ENCODE data around the gene SLC16A10. TPM values are rescaled to one million over a fixed set of nuclear protein-coding genes. Genes with fewer than 3 reads are reported as not detected.

The SLC16A10 gene
- total and polyA plus RNA-seq, 2 of the 8 experiments (the other 6 are each of a cell fraction or from before 2014, with no cell fraction given): 18.6 to 23.2 TPM

GRCh38 chr6:111087871-111088667 lies 766 bp downstream of the SLC16A10 start:
- Histone ChIP-seq H3K27ac (ENCODE audit: low read depth, low read length) (no peak overlapping the region), H2BK15ac (ENCODE audit: low read length) (no peak overlapping the region), H3K79me1 (ENCODE audit: low read depth, low read length) (no peaks in the 10 kb centered on the region), H3K79me2 (ENCODE audit: control insufficient read depth in 1 of 2, insufficient read depth in 2 of 2, low read length in 2 of 2) (peaks cover 0 to 19% of the 10 kb centered on the region in 2 experiments; a peak in 1 of 4 replicates), H3K14ac (ENCODE audit: insufficient read length) (no peak overlapping the region), H2BK5ac (ENCODE audit: low read depth, low read length) (no peak overlapping the region), H3K18ac (ENCODE audit: extremely low read depth, low read length) (no peak overlapping the region), H3K23ac (ENCODE audit: insufficient read length) (no peak overlapping the region), H3K9me3 (ENCODE audit: insufficient read depth in 2 of 2, low read depth in 1 of 2, low read length in 1 of 2) (no peaks in the 10 kb centered on the region), H3K23me2 (ENCODE audit: low read depth, low read length) (peaks cover 11% of the 10 kb centered on the region; the same call in 1 of the 2 replicates), H4K20me1 (replicated peaks in 1 of 2; ENCODE audit: control insufficient read depth in 1 of 2, insufficient read depth in 2 of 2, low read length in 2 of 2) (no peaks in the 10 kb centered on the region), H4K8ac (ENCODE audit: extremely low read depth, insufficient read depth, low read length) (peak overlapping the region; percentile 53; the same call in 1 of the 2 replicates), H4K91ac (replicated peaks; ENCODE audit: insufficient read length, low read length) (no peak overlapping the region), H4K5ac (ENCODE audit: insufficient read length, low read depth, low read length) (no peak overlapping the region), H3K36me3 (ENCODE audit: control insufficient read depth in 2 of 4, insufficient read depth in 4 of 4, low read length in 3 of 4) (no peaks in the 10 kb centered on the region), H3K9ac (replicated peaks in 1 of 4; ENCODE audit: extremely low read depth in 1 of 4, low read depth in 3 of 4, low read length in 3 of 4) (peak overlapping the region in 2 of 4 experiments; percentile 42 to 47; a peak in 4 of 7 replicates), H3K4me2 (ENCODE audit: insufficient read depth in 1 of 2, low read depth in 2 of 2, low read length in 2 of 2) (peak overlapping the region; percentile 93 to 99), H2BK20ac (ENCODE audit: low read length) (no peak overlapping the region), H3K27me3 (replicated peaks in 1 of 4; ENCODE audit: control insufficient read depth in 3 of 4, extremely low read depth in 1 of 4, insufficient read depth in 3 of 4, low read length in 3 of 4) (peaks cover 0 to 13% (median 5%) of the 10 kb centered on the region in 4 experiments; a peak in 6 of 7 replicates), H2AFZ (ENCODE audit: low read length) (0 out of 2 replicates have a peak overlapping the region, but pooled peaks have one; percentile 20), H2BK120ac (replicated peaks; ENCODE audit: low read depth, low read length) (no peak overlapping the region), H2BK12ac (ENCODE audit: low read depth, low read length) (no peak overlapping the region), H3K4me3 (ENCODE audit: extremely low read depth in 1 of 4, insufficient read depth in 2 of 4, low read depth in 3 of 4, low read length in 4 of 4) (peak overlapping the region; percentile 77 to 94 (median 84)), H3K4ac (replicated peaks; ENCODE audit: insufficient read length, low read depth, low read length) (no peak overlapping the region), H3K4me1 (replicated peaks in 1 of 4; ENCODE audit: control insufficient read depth in 3 of 4, insufficient read depth in 4 of 4, low read length in 3 of 4) (peaks cover 2 to 17% (median 10%) of the 10 kb centered on the region in 4 experiments; a peak in 4 of 7 replicates), H2AK5ac (ENCODE audit: low read depth, low read length) (no peak overlapping the region), H3K56ac (replicated peaks; ENCODE audit: insufficient read length, low read depth, low read length) (no peak overlapping the region)
- POLR2A ChIA-PET (ENCODE audit: partially characterized antibody): interaction anchor here (0.7 to 1.7 kb wide), 5 partner anchors 9 to 213 kb away, joined by 3 to 7 read pairs (median 3); partner anchors contain the start of gene AMD1
- FAIRE-seq (no peak), DNase-seq (ENCODE audit: low read depth in 1 of 2, low spot score in 2 of 2) (peak in 1 of 2 experiments; percentile 70)
- CTCF ChIA-PET (ENCODE audit: partially characterized antibody): interaction anchor here (0.9 to 1.1 kb wide), 2 partner anchors 169 to 171 kb away, joined by 3 to 4 read pairs; a partner anchor contains a TSS
- 2% methylated on average over 38 of the region's 54 CpGs; no CpG with 5 or more reads in 1 of the 2 experiments for WGBS, 2 experiments (ENCODE audit: extremely low coverage in 1 of 2, insufficient coverage in 1 of 2, insufficient read length in 1 of 2, insufficient replicate concordance in 2 of 2, low coverage in 1 of 2, low lambda C conversion rate in 2 of 2, missing lambda C conversion rate in 1 of 2)
- TF ChIP-seq EZH2 (IDR thresholded peaks at IDR 0.05; ENCODE audit: low read depth, low read length, severe bottlenecking) (peak; percentile 31), SIN3A (conservative IDR thresholded peaks at IDR 0.05 in 1 of 2, IDR thresholded peaks at IDR 0.05 in 1 of 2; ENCODE audit: low read depth in 1 of 2, low read length in 2 of 2) (0 out of 4 replicates have a peak, but pooled peaks of 1 of the 2 experiments have one; percentile 20), POU5F1 (IDR thresholded peaks at IDR 0.05; ENCODE audit: low read depth, low read length) (no peak), SRF (IDR thresholded peaks at IDR 0.05; ENCODE audit: low read depth, low read length) (no peak), POLR2A (IDR thresholded peaks at IDR 0.05; ENCODE audit: control extremely low read depth in 1 of 2, low read depth in 2 of 2, low read length in 2 of 2) (no peak), JUND (IDR thresholded peaks at IDR 0.05; ENCODE audit: low read length) (no peak), GABPA (IDR thresholded peaks at IDR 0.05; ENCODE audit: borderline replicate concordance, insufficient read depth, low read length) (no peak), SUZ12 (IDR thresholded peaks at IDR 0.05; ENCODE audit: low read length) (peak; percentile 45; the same call in 1 of the 2 replicates), MAX (IDR thresholded peaks at IDR 0.05) (peak; percentile 71), ATF3 (IDR thresholded peaks at IDR 0.05; ENCODE audit: insufficient read depth, low read depth, low read length) (no peak)
